Measurements from ENCODE around the gene RNF223.
"Not testable (repeated sequence)": the region's sequence is repeated elsewhere in the genome, so short reads cannot be mapped to it uniquely, and the experiment has no call there.

Gene RNF223

DNA sequence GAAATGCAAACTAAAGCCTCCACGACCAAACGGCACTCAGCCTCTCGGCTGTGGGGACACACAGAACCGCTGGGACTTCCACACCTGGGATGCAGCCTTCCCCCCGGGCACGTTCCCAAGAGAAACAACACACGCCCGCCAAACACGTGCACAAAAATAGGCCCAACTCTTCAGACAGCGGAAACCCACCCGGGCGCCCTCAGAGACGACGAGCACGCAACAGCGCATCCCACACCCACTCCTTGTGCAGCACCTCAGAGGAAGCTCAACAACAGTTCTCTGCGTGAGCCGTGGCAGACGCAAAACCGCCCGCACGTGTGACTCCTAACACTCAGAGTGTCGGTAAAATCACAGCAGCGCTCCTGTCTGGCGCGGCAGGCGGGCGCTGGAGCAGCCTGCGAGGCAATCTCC is 36.5 kb upstream of the RNF223 start:
- Histone ChIP-seq H2BK5ac (ENCODE audit: low read depth, low read length, poor library complexity) (no peak overlapping the region), H3K9ac (ENCODE audit: low read length) (no peak overlapping the region), H2BK12ac (ENCODE audit: low read length) (no peak overlapping the region), H3K14ac (ENCODE audit: low read length) (no peak overlapping the region), H2AK5ac (ENCODE audit: low read length) (no peak overlapping the region), H4K12ac (ENCODE audit: low read depth, low read length) (no peak overlapping the region), H3K4me1 (ENCODE audit: control insufficient read depth in 1 of 2, insufficient read depth in 2 of 2, low read length in 2 of 2) (peaks cover 4 to 7% of the 10 kb centered on the region in 2 experiments), H3K79me1 (ENCODE audit: low read length) (no peaks in the 10 kb centered on the region), H3K4me2 (ENCODE audit: low read length) (no peak overlapping the region), H3K36me3 (ENCODE audit: control insufficient read depth in 1 of 2, insufficient read depth in 2 of 2, low read length in 2 of 2) (peaks cover 15 to 19% of the 10 kb centered on the region in 2 experiments), H3K9me3 (ENCODE audit: insufficient read depth, low read depth, low read length) (peaks cover 26% of the 10 kb centered on the region), H3K27me3 (ENCODE audit: insufficient read depth, low read length) (no peaks in the 10 kb centered on the region), H2AFZ (ENCODE audit: insufficient read depth, low read length, poor library complexity) (no peak overlapping the region), H4K91ac (ENCODE audit: low read depth, low read length) (no peak overlapping the region), H3K23ac (ENCODE audit: low read length) (no peak overlapping the region), H3K4me3 (ENCODE audit: low read depth, low read length) (no peak overlapping the region), H3K79me2 (ENCODE audit: control insufficient read depth, insufficient read depth, low read length, poor library complexity) (no peaks in the 10 kb centered on the region), H2BK120ac (ENCODE audit: insufficient read depth, low read length, poor library complexity) (no peak overlapping the region), H3K18ac (ENCODE audit: low read length) (no peak overlapping the region), H3K4ac (ENCODE audit: low read depth, low read length) (no peak overlapping the region), H3K27ac (ENCODE audit: low read depth, low read length) (no peak overlapping the region), H4K8ac (ENCODE audit: low read depth, low read length) (no peak overlapping the region)
- peak in 1 of 2 donors; percentile 51 for DNase-seq
- no CpG with 5 or more reads among the region's 29 CpGs for WGBS (ENCODE audit: extremely low coverage, insufficient coverage, insufficient read length)

DNA sequence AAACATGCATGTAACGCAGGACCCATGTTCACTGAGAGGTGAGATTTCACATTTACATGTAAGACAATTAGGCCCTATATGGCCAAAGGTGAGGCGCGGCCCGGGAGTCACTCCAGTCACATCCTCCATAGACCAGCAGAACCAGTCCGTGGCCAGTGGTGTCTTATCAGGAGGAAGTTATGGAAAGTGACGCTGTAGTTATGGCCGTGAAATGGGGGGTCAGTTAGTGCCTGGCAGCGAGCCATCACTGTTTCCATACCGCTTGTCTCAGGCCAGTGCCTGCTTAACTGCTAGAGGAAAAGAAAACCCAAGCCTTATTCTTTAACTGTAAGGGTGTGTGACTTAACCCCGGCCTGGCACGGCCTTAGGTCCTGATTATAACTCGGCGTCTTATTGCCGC is 35.6 kb upstream of the RNF223 start:
- H2BK12ac ChIP-seq (ENCODE audit: low read length) = no peak overlapping the region
- H3K23ac ChIP-seq (ENCODE audit: low read length) = no peak overlapping the region
- WGBS (ENCODE audit: extremely low coverage, insufficient coverage, insufficient read length) = no CpG with 5 or more reads among the region's 14 CpGs
- no peak overlapping the region for H3K4me3 ChIP-seq (ENCODE audit: low read depth, low read length)
- peaks cover 15 to 19% of the 10 kb centered on the region in 2 experiments for H3K36me3 ChIP-seq (ENCODE audit: control insufficient read depth in 1 of 2, insufficient read depth in 2 of 2, low read length in 2 of 2)
- no peak overlapping the region for H3K18ac ChIP-seq (ENCODE audit: low read length)
- no peak overlapping the region for H2AFZ ChIP-seq (ENCODE audit: insufficient read depth, low read length, poor library complexity)
- no peak overlapping the region for H3K9ac ChIP-seq (ENCODE audit: low read length)
- DNase-seq = peak in 1 of 2 donors; percentile 63
- no peak overlapping the region for H4K8ac ChIP-seq (ENCODE audit: low read depth, low read length)
- no peak overlapping the region for H2AK5ac ChIP-seq (ENCODE audit: low read length)
- no peak overlapping the region for H2BK5ac ChIP-seq (ENCODE audit: low read depth, low read length, poor library complexity)
- H3K14ac ChIP-seq (ENCODE audit: low read length) = no peak overlapping the region
- H4K91ac ChIP-seq (ENCODE audit: low read depth, low read length) = no peak overlapping the region
- H3K27ac ChIP-seq (ENCODE audit: low read depth, low read length) = no peak overlapping the region
- H4K12ac ChIP-seq (ENCODE audit: low read depth, low read length) = no peak overlapping the region
- no peak overlapping the region for H3K4me2 ChIP-seq (ENCODE audit: low read length)
- H3K79me2 ChIP-seq (ENCODE audit: control insufficient read depth, insufficient read depth, low read length, poor library complexity) = no peaks in the 10 kb centered on the region
- H3K9me3 ChIP-seq (ENCODE audit: insufficient read depth, low read depth, low read length) = peaks cover 26% of the 10 kb centered on the region
- no peak overlapping the region for H2BK120ac ChIP-seq (ENCODE audit: insufficient read depth, low read length, poor library complexity)
- H3K27me3 ChIP-seq (ENCODE audit: insufficient read depth, low read length) = no peaks in the 10 kb centered on the region
- H3K4me1 ChIP-seq (ENCODE audit: control insufficient read depth in 1 of 2, insufficient read depth in 2 of 2, low read length in 2 of 2) = peaks cover 4 to 5% of the 10 kb centered on the region in 2 experiments
- H3K4ac ChIP-seq (ENCODE audit: low read depth, low read length) = no peak overlapping the region
- H3K79me1 ChIP-seq (ENCODE audit: low read length) = no peaks in the 10 kb centered on the region

DNA sequence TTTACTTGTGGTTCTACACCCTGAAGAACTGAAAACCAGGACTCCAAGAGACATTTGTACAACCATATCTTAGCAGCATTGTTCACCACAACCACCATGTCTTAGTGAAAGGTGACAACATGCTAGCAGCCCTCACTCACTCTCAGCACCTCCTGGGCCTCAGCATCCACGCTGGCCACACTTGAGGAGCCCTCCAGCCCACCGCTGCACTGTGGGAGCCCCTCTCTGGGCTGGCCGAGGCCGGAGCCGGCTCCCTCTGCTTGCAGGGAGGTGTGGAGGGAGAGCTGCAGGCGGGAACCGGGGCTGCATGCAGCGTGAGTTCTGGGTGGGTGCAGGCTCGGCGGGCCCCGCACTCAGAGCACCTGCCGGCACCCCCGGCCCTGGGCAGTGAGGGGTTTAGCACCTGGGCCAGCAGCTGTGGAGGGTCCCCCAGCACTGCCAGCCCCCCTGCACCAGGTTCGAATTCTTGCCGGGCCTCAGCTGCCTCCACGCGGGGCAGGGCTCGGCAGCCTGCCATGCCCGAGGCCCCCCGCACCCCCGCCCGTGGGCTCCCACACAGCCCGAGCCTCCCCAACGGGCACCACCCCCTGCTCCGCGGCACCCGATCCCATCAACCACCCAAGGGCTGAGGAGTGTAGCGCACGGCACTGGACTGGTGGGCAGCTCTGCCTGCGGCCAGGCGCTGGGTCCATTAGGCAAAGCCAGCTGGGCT is 32.6 kb upstream of the RNF223 start:
- WGBS (ENCODE audit: extremely low coverage, insufficient coverage, insufficient read length) = no CpG with 5 or more reads among the region's 31 CpGs
- Histone ChIP-seq H2BK120ac (ENCODE audit: insufficient read depth, low read length, poor library complexity) (no peak overlapping the region), H3K4ac (ENCODE audit: low read depth, low read length) (no peak overlapping the region)

DNA sequence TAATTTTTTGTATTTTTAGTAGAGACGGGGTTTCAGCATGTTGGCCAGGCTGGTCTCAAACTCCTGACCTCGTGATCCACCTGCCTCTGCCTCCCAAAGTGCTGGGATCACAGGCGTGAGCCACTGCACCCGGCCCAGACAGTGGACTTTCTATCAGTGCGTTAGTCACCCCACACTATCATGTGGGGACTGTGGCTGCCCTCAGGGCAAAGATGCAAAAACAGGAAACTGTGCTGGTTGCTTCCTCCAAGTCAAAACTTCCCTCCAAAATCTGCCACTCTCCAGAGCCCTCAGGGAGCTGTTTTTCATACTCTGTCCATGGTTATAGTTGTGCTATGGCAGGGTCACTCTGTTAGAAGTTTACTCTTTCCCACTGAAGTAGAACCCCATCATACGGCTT is 30.0 kb upstream of the RNF223 start:
- not testable (repeated sequence) for H4K91ac ChIP-seq (ENCODE audit: low read depth, low read length); H3K18ac ChIP-seq (ENCODE audit: low read length); H2BK120ac ChIP-seq (ENCODE audit: insufficient read depth, low read length, poor library complexity); H3K9ac ChIP-seq (ENCODE audit: low read length); H3K4ac ChIP-seq (ENCODE audit: low read depth, low read length); H3K23ac ChIP-seq (ENCODE audit: low read length); H3K4me1 ChIP-seq (ENCODE audit: control insufficient read depth in 1 of 2, insufficient read depth in 2 of 2, low read length in 2 of 2); H3K79me1 ChIP-seq (ENCODE audit: low read length); DNase-seq; H3K27ac ChIP-seq (ENCODE audit: low read depth, low read length); H2BK5ac ChIP-seq (ENCODE audit: low read depth, low read length, poor library complexity); H3K4me2 ChIP-seq (ENCODE audit: low read length); H2AFZ ChIP-seq (ENCODE audit: insufficient read depth, low read length, poor library complexity); H4K8ac ChIP-seq (ENCODE audit: low read depth, low read length); H3K4me3 ChIP-seq (ENCODE audit: low read depth, low read length); H3K14ac ChIP-seq (ENCODE audit: low read length); H2BK12ac ChIP-seq (ENCODE audit: low read length); H4K12ac ChIP-seq (ENCODE audit: low read depth, low read length); H2AK5ac ChIP-seq (ENCODE audit: low read length); H3K27me3 ChIP-seq (ENCODE audit: insufficient read depth, low read length); H3K36me3 ChIP-seq (ENCODE audit: control insufficient read depth in 1 of 2, insufficient read depth in 2 of 2, low read length in 2 of 2); H3K79me2 ChIP-seq (ENCODE audit: control insufficient read depth, insufficient read depth, low read length, poor library complexity)
- no CpG with 5 or more reads among the region's 6 CpGs for WGBS (ENCODE audit: extremely low coverage, insufficient coverage, insufficient read length)
- H3K9me3 ChIP-seq (ENCODE audit: insufficient read depth, low read depth, low read length) = peaks cover 12% of the 10 kb centered on the region

More for the DNA sequence above, 32.6 kb upstream of the RNF223 start:
- H3K23ac ChIP-seq (ENCODE audit: low read length) = no peak overlapping the region
- H3K79me1 ChIP-seq (ENCODE audit: low read length) = no peaks in the 10 kb centered on the region
- H2BK5ac ChIP-seq (ENCODE audit: low read depth, low read length, poor library complexity) = no peak overlapping the region
- no peak for DNase-seq
- H3K36me3 ChIP-seq (ENCODE audit: control insufficient read depth in 1 of 2, insufficient read depth in 2 of 2, low read length in 2 of 2) = peaks cover 0 to 11% of the 10 kb centered on the region in 2 experiments
- H3K9me3 ChIP-seq (ENCODE audit: insufficient read depth, low read depth, low read length) = peaks cover 10% of the 10 kb centered on the region
- no peak overlapping the region for H3K4me2 ChIP-seq (ENCODE audit: low read length)
- no peak overlapping the region for H4K12ac ChIP-seq (ENCODE audit: low read depth, low read length)
- H3K27ac ChIP-seq (ENCODE audit: low read depth, low read length) = no peak overlapping the region
- H3K9ac ChIP-seq (ENCODE audit: low read length) = no peak overlapping the region
- H3K18ac ChIP-seq (ENCODE audit: low read length) = no peak overlapping the region
- no peaks in the 10 kb centered on the region for H3K27me3 ChIP-seq (ENCODE audit: insufficient read depth, low read length)
- no peaks in the 10 kb centered on the region for H3K79me2 ChIP-seq (ENCODE audit: control insufficient read depth, insufficient read depth, low read length, poor library complexity)
- no peak overlapping the region for H2AFZ ChIP-seq (ENCODE audit: insufficient read depth, low read length, poor library complexity)
- peaks cover 4 to 5% of the 10 kb centered on the region in 2 experiments for H3K4me1 ChIP-seq (ENCODE audit: control insufficient read depth in 1 of 2, insufficient read depth in 2 of 2, low read length in 2 of 2)
- H3K14ac ChIP-seq (ENCODE audit: low read length) = no peak overlapping the region
- H3K4me3 ChIP-seq (ENCODE audit: low read depth, low read length) = no peak overlapping the region
- H2AK5ac ChIP-seq (ENCODE audit: low read length) = no peak overlapping the region
- no peak overlapping the region for H2BK12ac ChIP-seq (ENCODE audit: low read length)
- no peak overlapping the region for H4K91ac ChIP-seq (ENCODE audit: low read depth, low read length)
- H4K8ac ChIP-seq (ENCODE audit: low read depth, low read length) = no peak overlapping the region
